Posterior vena cava (tissue), 2 donors: ENCODE data around the gene PAPPA2. TPM values are rescaled to one million over a fixed set of nuclear protein-coding genes. Genes with fewer than 3 reads are reported as not detected.
"Not testable (repeated sequence)": the region's sequence is repeated elsewhere in the genome, so short reads cannot be mapped to it uniquely, and the experiment has no call there.

Experiments
- DNase-seq: peaks from one replicate; pipeline ENCODE4 v3.0.0-alpha.2; 2020; ENCODE audit warnings: low spot score
- intact Hi-C, 2 donors: fragments of 100-400 bp; cut with DNase I; formaldehyde crosslinking; loops; one replicate each; pipeline versions ENCODE4 v1.14.1 to v1.14.2; 2022 to 2023
- total RNA-seq, 2 donors: library from RNA; stranded (reverse); fragmentation: NEBNext Ultra II Directional; extraction: Animal tissue kit (Norgen Biotek cat#: 25700); gene quantifications; one replicate each; pipeline ENCODE4 v1.2.1, GENCODE V29; 2021
- donor health status: DM: yes; HTN: yes; CAD: no.
- donor health status: DM: yes; HTN: yes; CAD: no.

Gene PAPPA2
- total RNA-seq, 2 donors from 2014 or later = 0.38 to 0.97 TPM

DNA sequence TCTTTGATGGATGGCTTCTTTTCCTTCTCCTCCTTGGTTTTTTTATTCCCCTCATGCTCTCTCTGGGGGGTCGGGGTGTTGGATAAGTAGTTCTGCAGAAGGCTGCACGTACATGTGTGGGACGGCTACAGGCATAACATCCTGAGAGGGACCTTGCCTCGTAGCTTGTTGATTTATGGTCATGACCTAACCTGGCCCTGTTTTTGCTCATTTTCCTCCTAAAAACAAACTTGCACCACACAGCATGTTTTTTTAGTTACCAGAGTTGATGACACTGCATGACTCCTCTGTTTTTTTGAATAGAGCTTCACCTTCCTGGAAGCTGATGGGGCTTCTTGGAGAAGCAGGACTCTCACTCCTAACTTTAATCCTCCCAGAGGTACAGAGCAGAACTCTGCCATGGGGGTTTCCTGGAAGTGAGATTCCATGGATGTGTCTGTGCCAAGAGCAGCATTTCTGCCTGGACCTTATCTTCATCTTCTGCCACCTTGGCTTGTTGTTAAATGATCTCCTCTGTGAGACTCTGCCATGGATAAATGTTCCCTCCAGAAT lies 114.7 kb downstream of the PAPPA2 start:
- DNase-seq = no peak
- intact Hi-C loops = loop anchor here in 1 of 2 donors (10.0 kb wide), 1 partner anchor 57 kb away; no protein-coding TSS in a partner anchor

DNA sequence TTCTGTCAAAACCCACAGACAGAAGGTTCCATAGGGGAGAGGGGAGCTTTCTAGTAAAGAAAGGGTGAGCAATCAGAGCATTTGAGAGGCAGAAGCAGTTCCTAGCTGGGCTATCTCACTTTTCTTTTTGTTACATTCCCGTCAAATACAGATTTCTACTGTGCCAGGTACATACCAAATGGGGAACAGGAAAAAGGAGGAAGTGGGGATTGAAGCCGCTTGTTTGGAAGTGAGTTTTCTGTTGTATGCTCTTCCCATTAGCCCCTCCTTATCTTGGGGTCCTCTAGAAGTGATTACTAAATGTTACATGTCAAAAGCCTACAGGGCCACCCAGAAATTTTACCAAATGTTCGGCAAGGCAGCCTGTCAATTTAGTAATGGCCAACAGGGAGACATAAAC lies 116.1 kb downstream of the PAPPA2 start:
- intact Hi-C loops = loop anchor here in 1 of 2 donors (10.0 kb wide), 1 partner anchor 56 kb away; no protein-coding TSS in a partner anchor
- no peak for DNase-seq

DNA sequence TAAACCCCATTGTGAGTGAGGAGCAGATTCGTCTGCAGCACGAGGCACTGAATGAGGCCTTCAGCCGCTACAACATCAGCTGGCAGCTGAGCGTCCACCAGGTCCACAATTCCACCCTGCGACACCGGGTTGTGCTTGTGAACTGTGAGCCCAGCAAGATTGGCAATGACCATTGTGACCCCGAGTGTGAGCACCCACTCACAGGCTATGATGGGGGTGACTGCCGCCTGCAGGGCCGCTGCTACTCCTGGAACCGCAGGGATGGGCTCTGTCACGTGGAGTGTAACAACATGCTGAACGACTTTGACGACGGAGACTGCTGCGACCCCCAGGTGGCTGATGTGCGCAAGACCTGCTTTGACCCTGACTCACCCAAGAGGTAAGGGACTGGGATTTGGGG lies 132.2 kb downstream of the PAPPA2 start:
- intact Hi-C loops = no loop called here
- DNase-seq = no peak

DNA sequence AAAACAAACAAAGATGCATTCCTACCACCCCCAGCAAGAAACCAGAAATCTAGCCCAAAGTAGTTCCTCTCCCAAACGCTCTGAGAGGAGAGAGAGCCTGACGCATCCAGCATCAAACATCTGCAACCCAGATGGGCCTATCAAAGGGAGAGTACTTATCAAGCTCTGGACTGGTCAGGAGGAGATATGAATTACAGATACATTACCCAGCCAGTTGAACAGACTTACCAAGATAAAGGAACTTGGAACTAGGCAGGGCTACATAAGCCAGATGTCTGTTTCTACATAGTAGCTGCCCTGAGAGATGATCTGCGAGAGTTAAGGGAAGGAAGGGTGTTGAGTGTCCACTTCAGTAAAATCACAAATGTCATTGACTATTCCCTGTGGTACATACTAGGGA lies 138.4 kb downstream of the PAPPA2 start:
- DNase-seq = no peak
- intact Hi-C loops = no loop called here

DNA sequence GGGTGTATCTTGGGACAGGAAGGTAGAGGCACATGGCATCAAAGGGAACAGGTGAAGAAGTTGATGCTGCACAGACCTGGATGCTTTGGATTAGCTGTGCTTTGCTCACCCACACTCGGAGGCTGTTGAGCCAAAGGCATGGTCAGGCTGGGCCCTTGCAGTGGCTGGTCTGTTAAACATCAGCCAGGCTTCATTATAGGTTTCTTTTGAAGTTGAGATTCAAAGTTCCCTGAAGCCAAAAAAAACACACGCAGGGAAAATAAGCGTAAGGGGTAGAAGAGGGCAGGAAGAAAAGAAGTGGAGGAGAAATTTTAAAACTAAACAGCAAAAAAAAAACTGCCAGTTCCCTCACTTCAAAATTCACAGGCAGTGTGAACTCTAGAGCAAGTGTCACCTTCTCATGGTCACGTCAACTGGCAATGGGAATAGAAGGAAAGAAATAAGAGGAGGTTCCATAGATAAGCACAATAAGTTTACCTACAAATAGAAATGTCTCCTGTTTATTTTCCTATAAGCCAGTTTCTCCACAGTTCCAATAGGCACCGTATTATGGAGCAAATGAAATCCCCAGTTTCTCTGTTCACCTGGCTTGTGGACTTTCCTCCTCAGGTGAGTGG lies 139.5 kb downstream of the PAPPA2 start:
- DNase-seq = no peak
- intact Hi-C loops = no loop called here

DNA sequence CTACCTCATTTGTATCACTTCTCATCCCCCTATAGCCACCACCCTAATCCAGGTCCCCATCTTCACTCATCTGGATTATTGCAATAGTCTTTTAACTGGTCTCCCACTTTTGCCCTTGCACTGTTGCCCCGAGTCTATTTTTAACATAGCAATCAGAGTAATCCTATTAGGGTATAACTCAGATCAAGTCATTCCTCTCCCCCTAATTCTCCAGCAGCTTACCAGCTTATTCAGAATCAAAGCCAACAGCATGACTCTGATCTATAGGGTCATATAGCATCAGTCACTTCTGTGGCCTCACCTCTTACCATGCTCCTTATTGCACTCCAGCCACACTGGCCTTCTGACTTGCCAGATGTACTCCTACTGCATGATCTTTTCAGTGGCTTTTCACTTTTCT lies 140.7 kb downstream of the PAPPA2 start:
- intact Hi-C loops = no loop called here
- no peak for DNase-seq

DNA sequence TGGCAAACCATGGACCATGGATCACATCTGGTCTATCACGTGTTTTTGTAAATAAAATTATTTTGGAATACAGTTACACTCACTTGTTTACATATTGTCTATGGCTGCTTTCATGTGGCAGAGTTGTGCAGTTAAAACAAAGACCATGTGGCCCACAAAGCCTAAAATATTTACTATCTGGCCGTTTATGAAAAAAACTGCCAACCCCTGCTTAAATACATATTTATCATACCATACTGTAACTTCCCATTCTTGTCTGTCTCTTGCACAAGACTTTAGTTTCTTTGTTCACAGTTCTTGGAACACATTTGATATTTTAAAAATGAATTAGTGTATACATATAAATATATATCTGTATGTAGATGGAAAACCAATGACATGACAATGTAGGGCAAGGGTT lies 141.5 kb downstream of the PAPPA2 start:
- intact Hi-C loops = no loop called here
- no peak for DNase-seq

DNA sequence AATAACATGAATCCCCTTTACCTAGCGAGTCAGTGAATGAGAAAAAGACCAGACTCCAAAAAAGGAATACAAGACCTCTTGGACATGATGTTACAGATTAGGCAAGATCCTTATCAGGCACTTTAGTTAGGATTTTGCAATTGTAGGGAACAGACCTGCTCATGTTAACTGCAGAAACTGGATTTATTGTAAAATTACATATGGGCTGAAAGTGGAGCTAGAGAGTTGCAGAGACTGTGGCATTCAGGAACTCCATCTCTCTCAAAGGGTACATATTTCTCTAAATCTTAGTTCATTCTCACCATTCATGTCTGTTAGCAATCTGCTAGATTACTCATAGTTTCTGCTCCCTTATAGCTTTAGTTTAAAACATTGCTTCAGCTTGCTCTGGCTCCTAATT lies 142.2 kb downstream of the PAPPA2 start:
- no peak for DNase-seq
- intact Hi-C loops = no loop called here

DNA sequence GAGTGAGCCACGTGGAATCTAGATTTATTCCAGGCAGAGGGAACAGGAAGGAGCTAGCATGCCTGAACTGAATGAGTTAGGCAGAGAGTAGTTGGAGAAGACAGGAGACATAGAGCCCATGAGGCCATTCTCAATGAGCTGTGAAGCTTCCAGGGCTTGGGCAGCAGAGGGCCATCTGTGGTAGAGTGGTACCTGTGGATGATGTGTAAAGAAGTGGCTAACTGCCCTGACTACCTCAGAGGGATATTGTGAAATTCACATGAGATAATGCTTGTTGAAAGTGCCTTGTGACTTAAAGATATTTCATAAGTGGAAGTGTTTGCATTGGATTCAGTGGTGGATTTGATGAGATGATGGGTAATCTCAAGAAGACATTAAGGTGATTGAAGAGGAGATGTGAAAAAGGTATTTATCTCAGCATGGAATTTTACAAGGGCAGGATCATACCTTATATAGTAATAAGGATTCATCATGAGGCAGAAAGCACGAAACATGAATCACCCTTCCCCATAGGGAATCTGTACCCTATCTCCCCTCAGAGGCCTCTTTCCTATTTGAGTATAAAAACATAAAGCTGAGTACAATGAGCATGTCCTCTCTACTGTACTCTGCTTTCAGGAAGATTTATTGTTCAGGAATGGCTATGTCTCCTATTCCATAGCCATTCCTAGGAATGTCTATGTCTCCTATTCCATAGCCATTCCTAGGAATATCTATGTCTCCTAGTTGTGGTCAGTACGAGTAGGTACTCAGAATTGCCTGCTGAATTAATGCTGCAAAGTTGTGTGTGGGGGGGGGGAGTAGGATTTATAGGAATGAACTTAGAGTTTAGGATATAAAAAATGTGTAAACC lies 146.8 kb downstream of the PAPPA2 start:
- no peak for DNase-seq
- intact Hi-C loops = no loop called here

DNA sequence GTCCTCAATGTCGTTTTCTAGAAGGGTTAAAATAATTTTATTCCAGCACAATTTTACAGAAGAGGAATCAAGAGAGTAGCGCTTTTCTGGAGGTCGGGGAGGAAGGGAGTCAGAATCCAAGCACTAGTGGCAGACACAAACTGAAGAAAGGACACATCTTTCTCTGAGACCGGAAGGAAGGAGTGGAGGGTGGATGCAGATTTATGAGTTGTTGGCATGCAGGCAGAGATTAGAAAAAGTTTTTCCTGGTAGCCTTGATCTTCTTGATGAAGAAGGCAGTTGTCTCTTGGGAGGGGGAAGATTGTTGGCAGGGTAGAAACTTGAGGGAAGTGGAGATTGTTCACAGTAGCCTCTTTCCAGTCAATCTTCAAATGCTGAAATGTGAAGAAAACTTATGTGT lies 149.8 kb downstream of the PAPPA2 start:
- intact Hi-C loops = no loop called here
- DNase-seq = no peak

DNA sequence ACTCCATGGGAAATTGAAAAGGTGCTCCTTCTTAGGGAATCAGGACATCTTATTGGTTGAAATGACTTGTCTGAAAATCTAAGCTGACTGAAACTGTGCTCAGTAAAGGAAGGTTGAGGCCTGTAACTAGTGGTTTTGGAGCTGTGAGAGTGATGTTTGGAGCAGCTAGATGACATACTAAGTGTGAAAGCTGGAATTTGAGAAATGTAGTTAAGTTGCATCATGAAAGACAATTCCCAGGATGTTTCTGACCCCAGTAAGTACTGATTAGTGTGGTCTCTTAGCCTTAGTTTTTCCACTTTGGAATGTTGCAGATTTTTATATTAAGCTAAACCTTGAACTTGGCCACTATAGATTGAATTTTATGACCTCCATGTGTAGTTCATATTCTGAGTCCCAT lies 154.9 kb downstream of the PAPPA2 start:
- intact Hi-C loops = no loop called here
- no peak for DNase-seq

DNA sequence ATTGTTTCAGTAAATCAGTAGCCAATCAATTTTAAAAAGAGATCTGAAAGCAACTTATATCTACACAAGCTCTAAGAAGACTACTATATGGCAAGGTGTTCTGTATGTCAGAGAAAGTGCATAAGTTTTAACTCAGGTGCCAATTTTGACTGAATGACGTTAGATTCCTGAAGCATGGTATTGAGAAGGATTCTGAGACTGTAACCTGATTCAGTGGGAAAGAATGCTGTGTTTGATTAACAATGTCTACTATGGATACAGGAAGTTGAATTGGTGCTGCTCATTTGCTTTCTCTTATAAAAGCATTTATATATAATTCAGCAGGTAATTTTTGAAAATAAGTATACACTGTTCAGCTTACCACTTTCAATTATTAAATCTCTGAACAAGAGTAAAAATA lies 156.3 kb downstream of the PAPPA2 start:
- intact Hi-C loops = no loop called here
- no peak for DNase-seq

DNA sequence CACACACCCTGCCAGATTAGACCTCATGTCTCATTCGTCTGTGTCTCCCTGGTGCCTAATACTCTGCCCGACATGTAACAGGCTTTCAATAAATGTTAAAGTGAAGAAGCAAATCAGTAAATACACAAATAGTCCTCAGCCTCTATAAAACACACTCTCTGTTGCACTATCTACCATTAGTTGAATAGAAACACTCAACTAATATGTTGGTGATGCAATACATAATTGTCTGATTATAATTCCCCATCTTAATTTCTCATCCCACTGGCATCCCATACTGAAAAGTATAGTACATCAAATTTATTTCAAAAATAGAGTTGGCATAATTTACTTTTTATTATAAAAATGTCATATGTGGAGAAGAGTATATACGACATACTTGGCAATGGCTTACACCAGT lies 162.4 kb downstream of the PAPPA2 start:
- intact Hi-C loops = no loop called here
- DNase-seq = no peak

DNA sequence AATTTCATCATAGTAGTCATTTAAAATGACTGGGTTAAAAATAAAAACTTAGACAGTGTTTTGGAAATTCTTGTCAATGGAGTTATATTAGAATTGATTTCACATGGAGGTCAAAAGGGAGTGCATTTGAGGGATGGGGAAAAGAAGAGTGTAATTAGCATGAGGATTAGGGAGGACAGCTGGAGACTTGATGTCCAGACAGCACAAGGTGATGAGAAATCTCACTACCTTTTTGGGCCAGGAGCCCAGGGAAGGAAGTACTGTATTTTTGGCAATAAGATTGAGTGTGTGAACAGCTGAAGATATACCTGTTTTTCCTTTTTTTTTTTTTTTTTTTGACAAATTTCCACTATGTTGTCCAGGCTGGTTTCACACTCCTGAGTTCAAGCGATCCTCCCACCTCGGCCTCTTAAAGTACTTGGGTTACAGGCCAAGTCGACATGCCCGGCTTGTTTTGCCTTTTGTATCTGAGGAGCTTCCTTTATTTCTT lies 163.6 kb downstream of the PAPPA2 start:
- no peak for DNase-seq
- intact Hi-C loops = no loop called here

DNA sequence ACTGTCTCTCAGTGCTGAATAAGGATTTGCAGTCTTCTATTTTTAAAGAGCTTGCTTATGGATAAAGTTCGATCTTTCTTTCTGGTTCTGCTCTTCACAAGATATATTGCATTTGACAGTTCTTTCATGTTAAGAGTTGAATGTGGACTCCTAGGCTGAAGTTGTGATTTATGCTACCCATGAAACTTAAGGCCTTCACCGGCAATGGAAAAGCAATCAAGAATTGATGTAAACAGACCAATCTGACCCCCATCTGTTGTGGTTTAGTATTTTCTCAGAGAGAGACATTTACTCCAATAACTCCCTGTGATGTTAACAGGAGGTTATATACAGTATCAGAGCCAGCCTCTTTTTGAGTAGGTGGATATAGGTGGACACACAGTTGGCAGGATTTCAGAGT lies 165.8 kb downstream of the PAPPA2 start:
- intact Hi-C loops = no loop called here
- no peak for DNase-seq

DNA sequence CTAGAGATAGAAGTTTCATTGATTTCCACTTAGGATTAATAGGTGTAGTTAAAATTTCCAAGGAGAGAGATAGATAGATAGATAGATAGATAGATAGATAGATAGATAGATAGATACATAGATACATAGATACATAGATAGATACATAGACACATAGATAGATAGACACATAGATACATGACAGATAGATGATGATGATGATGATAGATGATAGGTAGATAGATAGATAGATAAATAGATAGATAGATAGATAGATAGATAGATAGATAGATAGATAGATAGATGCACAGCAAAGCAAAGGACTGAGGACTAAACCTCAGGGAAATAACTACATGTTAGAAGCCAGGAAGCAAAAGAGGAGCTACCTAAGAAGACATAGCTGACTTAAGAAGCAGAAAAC lies 171.8 kb downstream of the PAPPA2 start:
- DNase-seq = not testable (repeated sequence)
- intact Hi-C loops = loop anchor here in 1 of 2 donors (10.0 kb wide), 1 partner anchor 60 kb away; no protein-coding TSS in a partner anchor

DNA sequence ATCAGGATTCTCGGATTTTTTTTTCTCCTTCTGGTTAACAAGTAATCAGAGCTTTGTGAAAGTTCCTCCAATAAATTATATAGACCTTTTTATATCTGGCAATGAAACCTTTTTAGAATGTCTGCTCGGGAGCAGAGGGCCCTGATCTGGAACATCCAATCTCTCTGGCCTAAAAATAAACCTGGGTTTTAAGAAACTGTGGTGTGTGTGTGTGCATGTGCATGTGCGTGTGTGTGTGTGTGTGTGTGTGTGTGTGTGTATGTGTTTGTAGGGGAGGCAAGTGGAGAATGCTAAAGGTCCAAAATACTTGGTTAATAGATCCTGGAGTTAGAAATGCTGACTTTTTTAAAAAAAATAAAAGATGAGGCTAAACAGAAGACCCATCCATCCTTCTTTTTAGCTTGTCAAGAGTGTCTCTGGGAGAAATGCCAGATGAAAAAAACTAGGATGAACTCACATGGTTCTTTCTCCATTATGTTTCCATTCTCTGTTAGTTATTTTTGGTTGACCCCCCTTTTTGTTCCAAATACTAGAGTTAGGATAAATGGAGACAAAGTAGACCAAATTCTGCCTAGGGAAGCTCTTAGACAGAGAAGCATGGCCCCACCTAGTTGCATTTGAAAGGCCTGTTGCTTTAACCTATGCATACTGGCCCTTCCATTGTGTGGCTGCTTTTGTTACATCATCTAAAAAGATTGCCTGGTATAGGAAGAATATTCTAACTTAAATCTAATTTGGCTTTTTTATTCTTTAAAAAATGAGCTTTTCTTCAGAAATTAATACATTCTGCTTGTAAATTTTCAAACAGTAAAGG lies 175.9 kb downstream of the PAPPA2 start:
- intact Hi-C loops = loop anchor here in 1 of 2 donors (10.0 kb wide), 1 partner anchor 64 kb away; no protein-coding TSS in a partner anchor
- no peak for DNase-seq

DNA sequence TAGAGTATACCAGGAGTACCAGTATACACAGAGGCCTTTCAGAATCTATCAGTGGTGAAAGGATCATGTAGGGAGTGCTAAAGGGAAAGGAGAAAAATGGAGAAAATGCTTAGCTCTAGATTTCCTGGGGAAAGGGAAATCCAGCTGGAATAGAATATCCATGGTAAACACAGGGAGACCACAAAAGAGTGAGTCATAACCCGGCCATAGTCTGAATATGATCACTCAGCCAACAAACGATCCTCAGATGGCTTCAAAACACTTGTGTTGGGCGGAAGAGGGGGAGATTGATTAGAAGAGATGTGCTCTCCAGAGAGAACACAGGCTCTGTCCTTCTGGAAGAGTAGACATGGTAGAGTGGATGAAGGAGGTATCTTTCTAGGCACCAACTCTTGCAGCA lies 180.6 kb downstream of the PAPPA2 start:
- intact Hi-C loops = no loop called here
- no peak for DNase-seq

DNA sequence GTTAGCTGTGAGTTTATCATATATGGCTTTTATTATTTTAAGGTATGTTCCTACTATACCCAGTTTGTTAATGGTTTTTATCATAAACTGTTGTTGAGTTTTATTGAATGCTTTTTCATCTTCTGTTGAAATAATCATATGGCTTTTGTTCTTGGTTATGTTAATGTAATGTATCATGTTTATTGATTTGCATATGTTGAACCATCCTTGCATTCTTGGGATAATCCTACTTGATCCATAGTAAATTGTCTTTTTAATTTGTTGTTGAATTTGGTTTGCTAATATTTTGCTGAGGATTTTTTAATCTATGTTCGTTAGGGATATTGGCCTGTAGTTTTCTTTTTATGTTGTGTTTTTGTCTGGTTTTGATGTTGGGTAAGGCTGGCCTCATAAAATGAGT lies 185.6 kb downstream of the PAPPA2 start:
- intact Hi-C loops = no loop called here

More for the DNA sequence above, 185.6 kb downstream of the PAPPA2 start:
- DNase-seq = no peak
